ENCODE measurements around the gene SLC30A10.

DNA sequence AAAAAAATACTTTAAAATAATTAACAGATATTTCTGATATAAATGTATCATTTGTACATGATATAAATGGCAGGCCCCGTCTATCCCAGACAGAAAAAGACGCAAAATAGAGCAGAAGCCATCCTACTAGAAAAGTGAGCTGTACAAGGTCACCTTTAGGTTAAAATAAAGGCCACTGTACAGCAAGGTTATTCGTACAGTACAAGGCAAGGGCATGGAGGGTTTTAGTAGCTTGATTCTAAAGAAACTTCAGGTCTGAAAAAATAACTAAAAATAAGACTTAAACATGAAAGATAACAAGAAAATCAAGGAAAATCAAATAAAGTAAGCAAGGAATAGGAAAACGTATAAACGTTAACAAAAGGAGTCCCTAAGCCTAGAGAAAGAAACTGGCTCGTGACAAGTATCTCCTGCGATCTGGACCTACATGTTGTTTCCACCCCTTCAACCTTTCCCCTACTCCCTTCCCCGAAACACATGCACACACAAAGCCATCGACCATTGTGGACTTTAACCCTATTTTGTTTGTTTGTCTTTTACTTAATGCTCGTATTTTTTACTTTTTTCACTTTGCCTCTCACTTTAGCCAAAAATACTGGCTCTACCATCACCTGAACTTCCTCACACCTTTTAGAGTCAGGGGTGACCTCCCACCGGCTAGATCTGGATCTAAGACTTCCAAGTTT is 26.5 kb upstream of the SLC30A10 start:
- TF ChIP-seq, protein P1, sequence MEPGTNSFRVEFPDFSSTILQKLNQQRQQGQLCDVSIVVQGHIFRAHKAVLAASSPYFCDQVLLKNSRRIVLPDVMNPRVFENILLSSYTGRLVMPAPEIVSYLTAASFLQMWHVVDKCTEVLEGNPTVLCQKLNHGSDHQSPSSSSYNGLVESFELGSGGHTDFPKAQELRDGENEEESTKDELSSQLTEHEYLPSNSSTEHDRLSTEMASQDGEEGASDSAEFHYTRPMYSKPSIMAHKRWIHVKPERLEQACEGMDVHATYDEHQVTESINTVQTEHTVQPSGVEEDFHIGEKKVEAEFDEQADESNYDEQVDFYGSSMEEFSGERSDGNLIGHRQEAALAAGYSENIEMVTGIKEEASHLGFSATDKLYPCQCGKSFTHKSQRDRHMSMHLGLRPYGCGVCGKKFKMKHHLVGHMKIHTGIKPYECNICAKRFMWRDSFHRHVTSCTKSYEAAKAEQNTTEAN (CRISPR knock-in tag; IDR thresholded peaks at IDR 0.05), result no peak
- TF ChIP-seq, protein P2, sequence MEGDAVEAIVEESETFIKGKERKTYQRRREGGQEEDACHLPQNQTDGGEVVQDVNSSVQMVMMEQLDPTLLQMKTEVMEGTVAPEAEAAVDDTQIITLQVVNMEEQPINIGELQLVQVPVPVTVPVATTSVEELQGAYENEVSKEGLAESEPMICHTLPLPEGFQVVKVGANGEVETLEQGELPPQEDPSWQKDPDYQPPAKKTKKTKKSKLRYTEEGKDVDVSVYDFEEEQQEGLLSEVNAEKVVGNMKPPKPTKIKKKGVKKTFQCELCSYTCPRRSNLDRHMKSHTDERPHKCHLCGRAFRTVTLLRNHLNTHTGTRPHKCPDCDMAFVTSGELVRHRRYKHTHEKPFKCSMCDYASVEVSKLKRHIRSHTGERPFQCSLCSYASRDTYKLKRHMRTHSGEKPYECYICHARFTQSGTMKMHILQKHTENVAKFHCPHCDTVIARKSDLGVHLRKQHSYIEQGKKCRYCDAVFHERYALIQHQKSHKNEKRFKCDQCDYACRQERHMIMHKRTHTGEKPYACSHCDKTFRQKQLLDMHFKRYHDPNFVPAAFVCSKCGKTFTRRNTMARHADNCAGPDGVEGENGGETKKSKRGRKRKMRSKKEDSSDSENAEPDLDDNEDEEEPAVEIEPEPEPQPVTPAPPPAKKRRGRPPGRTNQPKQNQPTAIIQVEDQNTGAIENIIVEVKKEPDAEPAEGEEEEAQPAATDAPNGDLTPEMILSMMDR (IDR thresholded peaks at IDR 0.05), result no peak

Data from WTC11 (cell line).